Stomach (tissue), 4 donors: ENCODE data around the gene FOXR2.

Source experiments
- CTCF ChIP-seq, 7 experiments: fragments of 450-650 bp in 4 of 7; fragments of 200-600 bp in 3 of 7; sonication (generic) in 3 of 7; IDR thresholded peaks; one replicate each; pipeline ENCODE4 v1.5.1; 2016 to 2019; ENCODE audit warnings: antibody characterized with exemption in 7 of 7, control low read depth in 2 of 7, mild to moderate bottlenecking in 1 of 7
- POLR2A ChIP-seq, 4 donors: fragments of 450-650 bp; IDR thresholded peaks; one replicate each; pipeline ENCODE4 v1.6.1; 2016; ENCODE audit warnings: antibody characterized with exemption in 4 of 4, control low read depth in 2 of 4, mild to moderate bottlenecking in 1 of 4, moderate library complexity in 1 of 4

- TF ChIP-seq POLR2A (IDR thresholded peaks at IDR 0.05): no peak
- TF ChIP-seq CTCF (IDR thresholded peaks at IDR 0.05): no peak
Observed at GRCh38 chrX:55663584-55663983, 40.4 kb downstream of the FOXR2 start.
